ENCODE results near the gene NTF3. TPM values are rescaled to one million over a fixed set of nuclear protein-coding genes. Genes with fewer than 3 reads are reported as not detected.
A peak's percentile ranks its signal among the peaks of the same experiment; 100 is the strongest.

Gene NTF3
- total RNA-seq, 1 donor from 2014 or later: 13.0 TPM

DNA sequence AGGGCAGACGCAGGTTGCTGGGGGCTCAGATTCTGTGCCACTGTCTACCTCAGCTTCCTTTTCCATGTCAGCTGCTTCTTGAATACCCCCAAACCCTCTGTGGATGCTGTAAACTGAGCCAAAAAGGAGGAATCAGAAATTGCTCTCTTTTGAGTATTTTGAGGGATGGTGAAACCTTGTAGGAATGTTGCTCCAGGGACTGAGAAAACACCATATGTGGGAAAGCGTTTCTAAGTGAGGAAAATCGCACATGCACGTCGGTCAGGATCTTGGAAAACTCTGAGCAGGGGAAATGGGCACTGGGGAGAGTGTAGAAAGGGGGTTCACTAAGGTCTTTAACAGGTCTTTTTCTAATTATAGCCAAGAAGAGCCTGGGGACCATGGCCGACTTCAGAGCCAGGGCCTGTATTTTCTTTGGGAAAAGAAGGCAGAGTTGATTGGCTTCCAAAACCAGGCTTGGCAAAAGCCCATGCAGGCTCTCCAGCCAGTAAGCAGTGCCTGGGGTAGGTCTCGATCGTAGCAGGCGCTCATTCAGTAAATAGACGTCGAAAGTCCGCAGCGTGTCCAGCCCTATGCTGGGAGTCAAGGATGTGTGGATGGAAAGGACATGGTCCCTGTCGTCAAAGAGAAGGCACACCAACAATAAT, 58.0 kb downstream of the NTF3 start:
- TF ChIP-seq, protein P1, sequence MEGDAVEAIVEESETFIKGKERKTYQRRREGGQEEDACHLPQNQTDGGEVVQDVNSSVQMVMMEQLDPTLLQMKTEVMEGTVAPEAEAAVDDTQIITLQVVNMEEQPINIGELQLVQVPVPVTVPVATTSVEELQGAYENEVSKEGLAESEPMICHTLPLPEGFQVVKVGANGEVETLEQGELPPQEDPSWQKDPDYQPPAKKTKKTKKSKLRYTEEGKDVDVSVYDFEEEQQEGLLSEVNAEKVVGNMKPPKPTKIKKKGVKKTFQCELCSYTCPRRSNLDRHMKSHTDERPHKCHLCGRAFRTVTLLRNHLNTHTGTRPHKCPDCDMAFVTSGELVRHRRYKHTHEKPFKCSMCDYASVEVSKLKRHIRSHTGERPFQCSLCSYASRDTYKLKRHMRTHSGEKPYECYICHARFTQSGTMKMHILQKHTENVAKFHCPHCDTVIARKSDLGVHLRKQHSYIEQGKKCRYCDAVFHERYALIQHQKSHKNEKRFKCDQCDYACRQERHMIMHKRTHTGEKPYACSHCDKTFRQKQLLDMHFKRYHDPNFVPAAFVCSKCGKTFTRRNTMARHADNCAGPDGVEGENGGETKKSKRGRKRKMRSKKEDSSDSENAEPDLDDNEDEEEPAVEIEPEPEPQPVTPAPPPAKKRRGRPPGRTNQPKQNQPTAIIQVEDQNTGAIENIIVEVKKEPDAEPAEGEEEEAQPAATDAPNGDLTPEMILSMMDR (conservative IDR thresholded peaks at IDR 0.05): no peak
- no peak overlapping the region for H3K4me3 Mint-ChIP-seq
- peaks cover 15% of the 10 kb centered on the region for H3K4me1 Mint-ChIP-seq (ENCODE audit: unreplicated experiment)
- H3K36me3 Mint-ChIP-seq: peaks cover 48% of the 10 kb centered on the region
- no peaks in the 10 kb centered on the region for H3K9me3 Mint-ChIP-seq
- no peak overlapping the region for H3K27ac Mint-ChIP-seq
- no peak for DNase-seq (ENCODE audit: extremely low spot score, unreplicated experiment)
- H3K27me3 Mint-ChIP-seq: peaks cover 24% of the 10 kb centered on the region

DNA sequence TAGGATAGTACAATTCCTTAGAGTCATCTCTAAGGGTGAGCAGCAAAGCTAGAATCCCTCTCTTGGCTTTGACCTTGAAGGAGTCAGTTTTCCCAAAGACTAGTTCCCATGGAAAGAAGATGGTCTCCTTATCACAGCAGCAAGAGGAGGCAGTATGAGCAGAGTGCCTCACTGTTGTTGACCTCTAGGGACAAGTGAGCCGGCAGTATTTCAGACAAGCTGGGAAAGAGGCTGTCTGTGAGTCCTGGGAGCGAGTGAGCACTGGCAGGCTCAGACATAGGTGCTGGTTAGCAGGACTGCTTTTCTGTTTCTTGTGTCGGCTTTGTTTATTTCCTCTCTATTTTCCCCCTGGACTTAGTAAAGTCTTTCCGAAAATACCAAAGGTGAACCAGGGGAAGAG, 60.7 kb downstream of the NTF3 start:
- peaks cover 15% of the 10 kb centered on the region for H3K4me1 Mint-ChIP-seq (ENCODE audit: unreplicated experiment)
- no peak overlapping the region for H3K4me3 Mint-ChIP-seq
- no peak for DNase-seq (ENCODE audit: extremely low spot score, unreplicated experiment)
- TF ChIP-seq, protein P1 (conservative IDR thresholded peaks at IDR 0.05): no peak
- no peak overlapping the region for H3K27ac Mint-ChIP-seq
- H3K36me3 Mint-ChIP-seq: peaks cover 58% of the 10 kb centered on the region
- no peaks in the 10 kb centered on the region for H3K9me3 Mint-ChIP-seq
- peaks cover 24% of the 10 kb centered on the region for H3K27me3 Mint-ChIP-seq

DNA sequence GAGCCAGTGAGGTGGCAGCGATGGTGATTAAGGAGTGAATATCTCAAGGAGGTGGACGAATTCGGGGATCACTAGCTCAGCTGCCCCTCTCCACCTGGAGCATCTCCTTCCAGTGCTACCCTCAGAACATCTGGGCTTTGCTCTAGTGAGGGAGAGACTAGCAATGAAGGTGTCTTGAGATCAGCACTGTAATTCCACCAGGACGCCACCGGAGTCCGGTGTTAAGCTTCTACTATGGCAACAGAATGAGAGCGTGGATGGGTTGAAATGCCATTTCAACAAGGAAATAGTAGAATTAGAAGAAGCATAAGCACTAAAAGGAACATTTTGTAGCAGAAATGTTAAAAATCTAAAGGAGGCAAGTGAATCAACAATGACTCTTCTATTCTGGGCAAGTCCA, 61.1 kb downstream of the NTF3 start:
- peaks cover 11% of the 10 kb centered on the region for H3K4me1 Mint-ChIP-seq (ENCODE audit: unreplicated experiment)
- DNase-seq (ENCODE audit: extremely low spot score, unreplicated experiment): no peak
- H3K27me3 Mint-ChIP-seq: peaks cover 24% of the 10 kb centered on the region
- H3K9me3 Mint-ChIP-seq: no peaks in the 10 kb centered on the region
- TF ChIP-seq, protein P1 (conservative IDR thresholded peaks at IDR 0.05): peak; percentile 23
- H3K27ac Mint-ChIP-seq: no peak overlapping the region
- H3K36me3 Mint-ChIP-seq: peaks cover 57% of the 10 kb centered on the region
- no peak overlapping the region for H3K4me3 Mint-ChIP-seq

DNA sequence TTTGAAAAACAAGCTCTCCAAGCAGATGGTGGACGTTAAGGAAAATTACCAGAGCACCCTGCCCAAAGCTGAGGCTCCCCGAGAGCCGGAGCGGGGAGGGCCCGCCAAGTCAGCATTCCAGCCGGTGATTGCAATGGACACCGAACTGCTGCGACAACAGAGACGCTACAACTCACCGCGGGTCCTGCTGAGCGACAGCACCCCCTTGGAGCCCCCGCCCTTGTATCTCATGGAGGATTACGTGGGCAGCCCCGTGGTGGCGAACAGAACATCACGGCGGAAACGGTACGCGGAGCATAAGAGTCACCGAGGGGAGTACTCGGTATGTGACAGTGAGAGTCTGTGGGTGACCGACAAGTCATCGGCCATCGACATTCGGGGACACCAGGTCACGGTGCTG, 62.4 kb downstream of the NTF3 start:
- DNase-seq (ENCODE audit: extremely low spot score, unreplicated experiment): no peak
- peaks cover 16% of the 10 kb centered on the region for H3K27me3 Mint-ChIP-seq
- peaks cover 48% of the 10 kb centered on the region for H3K36me3 Mint-ChIP-seq
- no peak overlapping the region for H3K4me3 Mint-ChIP-seq
- H3K9me3 Mint-ChIP-seq: no peaks in the 10 kb centered on the region
- no peaks in the 10 kb centered on the region for H3K4me1 Mint-ChIP-seq (ENCODE audit: unreplicated experiment)
- TF ChIP-seq, protein P1 (conservative IDR thresholded peaks at IDR 0.05): no peak
- H3K27ac Mint-ChIP-seq: no peak overlapping the region

DNA sequence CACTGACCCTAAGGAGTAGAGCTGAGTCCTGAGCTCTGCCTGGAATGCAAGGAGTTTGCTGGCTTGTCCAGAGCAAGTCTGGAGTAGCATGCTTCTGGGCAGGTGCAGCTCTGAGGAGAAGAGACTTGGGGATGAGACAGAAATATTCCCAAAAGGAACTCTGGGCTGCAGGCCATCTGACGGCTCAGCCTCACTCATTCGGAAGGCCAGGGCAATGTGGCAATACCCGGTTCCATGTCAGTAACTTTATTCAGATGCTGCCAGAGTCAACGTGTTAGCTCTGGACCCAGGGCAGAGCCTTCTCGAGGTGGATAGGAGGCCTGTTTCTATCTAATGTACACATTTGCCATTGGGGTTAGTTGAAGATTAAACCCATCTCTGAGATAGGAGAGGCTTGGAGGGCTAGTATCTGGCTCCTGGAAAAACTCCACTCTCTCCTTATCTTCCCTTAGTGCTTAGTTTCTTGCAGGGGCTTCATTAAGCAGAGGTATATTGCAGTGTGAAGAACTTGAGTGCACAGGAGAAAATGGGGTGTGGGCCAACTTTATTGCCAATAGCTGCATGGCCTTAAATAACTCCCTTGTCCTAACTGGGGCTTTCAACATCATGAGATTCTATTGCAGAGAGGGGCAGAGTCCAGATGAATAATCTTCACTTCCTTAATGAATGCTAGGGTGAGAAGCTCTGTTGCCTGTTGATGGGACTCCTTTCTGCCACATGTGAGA, 65.6 kb downstream of the NTF3 start:
- peaks cover 32% of the 10 kb centered on the region for H3K36me3 Mint-ChIP-seq
- no peak overlapping the region for H3K4me3 Mint-ChIP-seq
- H3K27ac Mint-ChIP-seq: peak overlapping the region; percentile 77
- H3K27me3 Mint-ChIP-seq: peaks cover 21% of the 10 kb centered on the region
- peaks cover 4% of the 10 kb centered on the region for H3K9me3 Mint-ChIP-seq
- DNase-seq (ENCODE audit: extremely low spot score, unreplicated experiment): no peak
- peaks cover 3% of the 10 kb centered on the region for H3K4me1 Mint-ChIP-seq (ENCODE audit: unreplicated experiment)
- TF ChIP-seq, protein P1 (conservative IDR thresholded peaks at IDR 0.05): no peak

Measured in type B pancreatic cell (in vitro differentiated cells).